Liver (tissue), 3 donors: ENCODE data around the gene HILPDA.

Experiments
- ATF3 ChIP-seq: IDR thresholded peaks from 2 replicates; pipeline ENCODE4 v1.6.1; 2016; ENCODE audit warnings: antibody characterized with exemption
- CTCF ChIP-seq: fragments of 150-350 bp; IDR thresholded peaks from 2 replicates; pipeline ENCODE4 v1.5.1; 2017; ENCODE audit warnings: improper control_type of control experiment, low read depth, low read length; ENCODE audit not compliant: missing input control
- FOXA1 ChIP-seq: IDR thresholded peaks from 2 replicates; pipeline ENCODE4 v1.6.1; 2016; ENCODE audit warnings: antibody characterized with exemption
- GABPA ChIP-seq, 2 donors: IDR thresholded peaks in 1 of 2; conservative IDR thresholded peaks in 1 of 2; 2 replicates each; pipeline ENCODE4 v1.6.1; 2016; ENCODE audit warnings: antibody characterized with exemption in 2 of 2, mild to moderate bottlenecking in 1 of 2, moderate library complexity in 1 of 2
- HNF4G ChIP-seq: IDR thresholded peaks from 2 replicates; pipeline ENCODE4 v1.6.1; 2016; ENCODE audit warnings: antibody characterized with exemption
- JUND ChIP-seq, 2 donors: IDR thresholded peaks; 2 replicates each; pipeline ENCODE4 v1.6.1; 2016; ENCODE audit warnings: antibody characterized with exemption in 2 of 2
- RAD21 ChIP-seq, 2 donors: IDR thresholded peaks; 2 replicates each; pipeline ENCODE4 v1.6.1; 2016; ENCODE audit warnings: antibody characterized with exemption in 2 of 2, mild to moderate bottlenecking in 2 of 2
- REST ChIP-seq: IDR thresholded peaks from 2 replicates; pipeline ENCODE4 v1.6.1; 2016; ENCODE audit warnings: antibody characterized with exemption, mild to moderate bottlenecking
- RXRA ChIP-seq, 2 donors: IDR thresholded peaks; 2 replicates each; pipeline ENCODE4 v1.6.1; 2017 to 2018; ENCODE audit warnings: antibody characterized with exemption in 2 of 2, mild to moderate bottlenecking in 1 of 2
- SP1 ChIP-seq: IDR thresholded peaks from 2 replicates; pipeline ENCODE4 v1.6.1; 2018; ENCODE audit warnings: antibody characterized with exemption, mild to moderate bottlenecking
- TAF1 ChIP-seq: conservative IDR thresholded peaks from 2 replicates; pipeline ENCODE4 v1.6.1; 2016; ENCODE audit warnings: antibody characterized with exemption, mild to moderate bottlenecking
- YY1 ChIP-seq: IDR thresholded peaks from 2 replicates; pipeline ENCODE4 v1.6.1; 2016; ENCODE audit warnings: antibody characterized with exemption, mild to moderate bottlenecking
- donor health status: healthy.
- donor health status: healthy.

- TF ChIP-seq ATF3 (no peak), CTCF (no peak), SP1 (no peak), RXRA (IDR thresholded peaks at IDR 0.05) (no peak), REST (no peak), YY1 (no peak), TAF1 (no peak), GABPA (IDR thresholded peaks at IDR 0.05 in 1 of 2, conservative IDR thresholded peaks at IDR 0.05 in 1 of 2) (no peak), HNF4G (no peak), JUND (IDR thresholded peaks at IDR 0.05) (no peak), FOXA1 (no peak), RAD21 (IDR thresholded peaks at IDR 0.05) (no peak)
Observed at GRCh38 chr7:128443831-128444600, 11.7 kb upstream of the HILPDA start.
